HCT116 (cell line): Measurements from ENCODE around the gene PRKG1.

Source experiments
- CBX3 ChIP-seq: IDR thresholded peaks from 2 replicates; pipeline ENCODE4 v1.6.1; 2012; ENCODE audit warnings: low read depth
- EZH2 ChIP-seq: fragments of 200-600 bp; sonication (generic); IDR thresholded peaks from 2 replicates; pipeline ENCODE4 v1.6.1; 2017; ENCODE audit warnings: antibody characterized with exemption, mixed run types
- EZH2phosphoT487 ChIP-seq: fragments of 200-600 bp; IDR thresholded peaks from 2 replicates; pipeline ENCODE4 v1.6.1; 2018; ENCODE audit warnings: antibody characterized with exemption, borderline replicate concordance
- JUND ChIP-seq: IDR thresholded peaks from 2 replicates; pipeline ENCODE4 v1.6.1; 2012
- POLR2A ChIP-seq: IDR thresholded peaks from 2 replicates; pipeline ENCODE4 v1.7.0; 2011; ENCODE audit warnings: borderline replicate concordance; ENCODE audit not compliant: insufficient read depth, insufficient read length; ENCODE audit errors: extremely low read depth
- TCF7L2 ChIP-seq: IDR thresholded peaks from 2 replicates; pipeline ENCODE4 v1.7.0; 2011; ENCODE audit warnings: borderline replicate concordance, inconsistent platforms; ENCODE audit not compliant: insufficient read depth, insufficient read length; ENCODE audit errors: extremely low read depth
- TF ChIP-seq, protein P1 (sequence below), 3 experiments: fragments of 200-600 bp in 1 of 3; sonication (generic) in 1 of 3; IDR thresholded peaks in 2 of 3; conservative IDR thresholded peaks in 1 of 3; 2 replicates each; pipeline ENCODE4 v1.5.1; 2012 to 2017; ENCODE audit warnings: low read depth in 2 of 3, low read length in 2 of 3, antibody characterized with exemption in 1 of 3, borderline replicate concordance in 1 of 3, control low read depth in 1 of 3, mild to moderate bottlenecking in 1 of 3, mixed read lengths in 1 of 3, mixed run types in 1 of 3, moderate library complexity in 1 of 3; ENCODE audit not compliant: insufficient read depth in 1 of 3
- TF ChIP-seq, protein P2 (sequence below): IDR thresholded peaks from 2 replicates; pipeline ENCODE4 v1.6.1; 2012; ENCODE audit warnings: low read depth
- TF ChIP-seq, protein P3 (sequence below): IDR thresholded peaks from 2 replicates; pipeline ENCODE4 v1.6.1; 2012

DNA sequence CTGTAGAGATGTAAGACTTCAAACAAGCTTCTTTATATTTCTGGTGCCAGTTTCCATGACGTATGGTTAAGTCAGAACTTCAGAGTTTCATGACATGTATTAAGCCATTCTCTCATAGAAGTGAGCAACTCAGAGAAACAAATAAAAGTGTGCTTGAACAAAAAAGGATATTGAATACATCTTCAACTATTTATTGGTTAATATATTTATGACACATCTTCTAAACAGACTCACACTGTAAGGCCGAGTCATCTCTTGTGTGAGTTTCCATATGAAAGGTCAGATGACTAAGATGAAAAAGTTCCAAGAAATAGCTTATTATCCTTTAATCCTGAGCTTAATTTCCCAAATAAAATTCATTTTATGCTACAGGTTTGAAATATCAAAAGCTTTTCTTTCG, 730.6 kb downstream of the PRKG1 start:
- TF ChIP-seq EZH2 (no peak), CBX3 (no peak), POLR2A (no peak), TCF7L2 (no peak), EZH2phosphoT487 (no peak), JUND (no peak)
- TF ChIP-seq, protein P1, sequence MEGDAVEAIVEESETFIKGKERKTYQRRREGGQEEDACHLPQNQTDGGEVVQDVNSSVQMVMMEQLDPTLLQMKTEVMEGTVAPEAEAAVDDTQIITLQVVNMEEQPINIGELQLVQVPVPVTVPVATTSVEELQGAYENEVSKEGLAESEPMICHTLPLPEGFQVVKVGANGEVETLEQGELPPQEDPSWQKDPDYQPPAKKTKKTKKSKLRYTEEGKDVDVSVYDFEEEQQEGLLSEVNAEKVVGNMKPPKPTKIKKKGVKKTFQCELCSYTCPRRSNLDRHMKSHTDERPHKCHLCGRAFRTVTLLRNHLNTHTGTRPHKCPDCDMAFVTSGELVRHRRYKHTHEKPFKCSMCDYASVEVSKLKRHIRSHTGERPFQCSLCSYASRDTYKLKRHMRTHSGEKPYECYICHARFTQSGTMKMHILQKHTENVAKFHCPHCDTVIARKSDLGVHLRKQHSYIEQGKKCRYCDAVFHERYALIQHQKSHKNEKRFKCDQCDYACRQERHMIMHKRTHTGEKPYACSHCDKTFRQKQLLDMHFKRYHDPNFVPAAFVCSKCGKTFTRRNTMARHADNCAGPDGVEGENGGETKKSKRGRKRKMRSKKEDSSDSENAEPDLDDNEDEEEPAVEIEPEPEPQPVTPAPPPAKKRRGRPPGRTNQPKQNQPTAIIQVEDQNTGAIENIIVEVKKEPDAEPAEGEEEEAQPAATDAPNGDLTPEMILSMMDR (IDR thresholded peaks at IDR 0.05 in 2 of 3, conservative IDR thresholded peaks at IDR 0.05 in 1 of 3; ENCODE audit: borderline replicate concordance in 1 of 3, insufficient read depth in 1 of 3, low read depth in 2 of 3, low read length in 2 of 3): no peak
- TF ChIP-seq, protein P2, sequence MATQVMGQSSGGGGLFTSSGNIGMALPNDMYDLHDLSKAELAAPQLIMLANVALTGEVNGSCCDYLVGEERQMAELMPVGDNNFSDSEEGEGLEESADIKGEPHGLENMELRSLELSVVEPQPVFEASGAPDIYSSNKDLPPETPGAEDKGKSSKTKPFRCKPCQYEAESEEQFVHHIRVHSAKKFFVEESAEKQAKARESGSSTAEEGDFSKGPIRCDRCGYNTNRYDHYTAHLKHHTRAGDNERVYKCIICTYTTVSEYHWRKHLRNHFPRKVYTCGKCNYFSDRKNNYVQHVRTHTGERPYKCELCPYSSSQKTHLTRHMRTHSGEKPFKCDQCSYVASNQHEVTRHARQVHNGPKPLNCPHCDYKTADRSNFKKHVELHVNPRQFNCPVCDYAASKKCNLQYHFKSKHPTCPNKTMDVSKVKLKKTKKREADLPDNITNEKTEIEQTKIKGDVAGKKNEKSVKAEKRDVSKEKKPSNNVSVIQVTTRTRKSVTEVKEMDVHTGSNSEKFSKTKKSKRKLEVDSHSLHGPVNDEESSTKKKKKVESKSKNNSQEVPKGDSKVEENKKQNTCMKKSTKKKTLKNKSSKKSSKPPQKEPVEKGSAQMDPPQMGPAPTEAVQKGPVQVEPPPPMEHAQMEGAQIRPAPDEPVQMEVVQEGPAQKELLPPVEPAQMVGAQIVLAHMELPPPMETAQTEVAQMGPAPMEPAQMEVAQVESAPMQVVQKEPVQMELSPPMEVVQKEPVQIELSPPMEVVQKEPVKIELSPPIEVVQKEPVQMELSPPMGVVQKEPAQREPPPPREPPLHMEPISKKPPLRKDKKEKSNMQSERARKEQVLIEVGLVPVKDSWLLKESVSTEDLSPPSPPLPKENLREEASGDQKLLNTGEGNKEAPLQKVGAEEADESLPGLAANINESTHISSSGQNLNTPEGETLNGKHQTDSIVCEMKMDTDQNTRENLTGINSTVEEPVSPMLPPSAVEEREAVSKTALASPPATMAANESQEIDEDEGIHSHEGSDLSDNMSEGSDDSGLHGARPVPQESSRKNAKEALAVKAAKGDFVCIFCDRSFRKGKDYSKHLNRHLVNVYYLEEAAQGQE: no peak
- TF ChIP-seq, protein P3, sequence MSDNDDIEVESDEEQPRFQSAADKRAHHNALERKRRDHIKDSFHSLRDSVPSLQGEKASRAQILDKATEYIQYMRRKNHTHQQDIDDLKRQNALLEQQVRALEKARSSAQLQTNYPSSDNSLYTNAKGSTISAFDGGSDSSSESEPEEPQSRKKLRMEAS: no peak
